Erythroblast (primary cell): Measurements from ENCODE around the gene ARL17B.
"Not testable (repeated sequence)": the region's sequence is repeated elsewhere in the genome, so short reads cannot be mapped to it uniquely, and the experiment has no call there.

ENCODE experiments used
- DNase-seq, 2 experiments: peaks; one replicate each; lab custom pipeline; 2025; lab: John Stamatoyannopoulos, UW

Gene ARL17B

DNA sequence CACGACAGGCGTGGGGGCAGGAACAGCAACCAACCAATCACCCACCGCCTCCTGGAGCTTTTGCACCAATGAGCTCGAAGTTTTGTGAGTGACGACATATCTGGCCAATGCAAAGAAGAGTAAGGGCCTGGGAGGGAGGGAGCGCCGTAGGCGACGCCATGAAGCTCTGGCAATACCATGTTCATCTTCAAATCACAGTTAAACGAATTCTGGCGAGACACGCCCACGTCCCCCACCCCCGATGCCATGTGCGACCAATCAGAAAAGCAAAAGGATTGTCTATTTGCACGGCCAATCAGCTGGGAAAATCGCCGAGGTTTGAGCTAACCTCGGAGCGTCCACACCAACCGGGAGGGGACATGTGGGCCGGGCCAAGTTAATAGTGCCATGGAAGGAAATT is at the start of gene ARL17B:
ARL17B (minus strand) TSS at position 12 of the 400 bp plus-strand sequence. CDS start 3,369 bp downstream, outside the sequence.
- DNase-seq: not testable (repeated sequence)

DNA sequence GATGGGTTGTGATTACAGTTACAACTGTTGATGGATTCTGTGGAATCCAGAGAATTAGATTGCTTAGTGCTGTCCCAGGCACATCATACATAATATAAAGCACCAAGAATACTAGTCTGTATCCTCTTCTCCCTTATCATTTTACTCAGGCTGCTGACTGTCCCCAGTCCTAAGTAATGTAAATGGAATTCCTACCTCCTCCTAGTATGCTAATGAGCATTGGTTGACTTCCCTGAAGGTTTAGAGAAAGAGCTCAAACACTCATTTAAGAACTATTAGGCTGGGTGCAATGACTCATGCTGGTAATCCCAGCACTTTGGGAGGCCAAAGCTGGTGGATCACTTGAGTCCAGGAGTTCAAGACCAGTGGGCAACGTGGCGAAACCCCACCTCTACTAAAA is 48.3 kb upstream of the ARL17B start:
- not testable (repeated sequence) for DNase-seq

DNA sequence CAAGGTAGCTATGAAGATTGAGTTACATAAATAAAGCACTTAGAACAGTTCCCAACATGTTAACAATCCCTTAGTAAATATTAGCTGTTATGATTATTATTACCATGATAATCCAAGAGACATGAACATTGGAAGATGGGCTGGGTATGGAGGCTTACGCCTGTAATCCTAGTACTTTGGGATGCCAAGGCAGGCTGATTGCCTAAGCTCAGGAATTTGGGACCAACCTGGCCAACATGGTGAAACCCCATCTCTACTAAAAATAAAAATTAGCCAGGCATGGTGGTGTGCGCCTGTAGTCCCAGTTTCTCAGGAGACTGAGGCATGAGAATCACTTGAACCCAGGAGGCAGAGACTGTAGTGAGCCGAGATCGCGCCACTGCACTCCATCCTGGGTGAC is 45.6 kb upstream of the ARL17B start:
- DNase-seq: not testable (repeated sequence)

DNA sequence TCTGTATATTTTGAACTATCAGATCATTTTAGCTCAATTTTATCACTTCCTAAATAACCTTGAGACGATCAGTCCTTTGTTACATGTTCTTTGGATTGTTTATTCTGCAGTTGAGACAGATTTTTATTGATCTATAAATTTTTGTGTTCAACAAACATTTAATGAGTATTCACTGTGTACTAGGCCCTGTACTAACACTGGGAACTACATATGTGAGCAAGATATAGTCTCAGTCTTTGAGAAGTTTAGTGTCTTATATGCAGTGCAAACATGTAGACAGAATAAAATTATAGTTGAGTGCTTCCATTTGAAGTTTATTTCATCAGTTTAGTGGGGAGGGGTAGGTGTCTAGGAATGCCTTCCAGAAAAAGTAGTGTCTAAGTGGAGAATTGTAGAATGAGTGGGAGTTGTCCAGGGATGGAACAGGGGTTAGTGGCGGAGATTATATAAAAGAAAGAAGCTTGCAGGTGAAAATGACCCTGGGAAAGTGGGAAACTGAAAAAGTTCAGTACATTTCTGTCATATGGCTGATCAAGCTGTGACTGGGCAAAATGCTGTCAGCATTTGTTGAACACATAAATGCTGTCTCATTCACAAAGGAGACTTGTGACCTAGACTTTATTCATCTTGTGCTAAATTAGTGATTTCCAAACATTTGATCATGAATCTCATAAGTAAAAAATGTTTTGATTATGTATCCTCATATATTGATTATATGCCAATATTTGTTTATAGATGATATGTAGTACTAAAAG is 39.6 kb upstream of the ARL17B start:
- DNase-seq: not testable (repeated sequence)

DNA sequence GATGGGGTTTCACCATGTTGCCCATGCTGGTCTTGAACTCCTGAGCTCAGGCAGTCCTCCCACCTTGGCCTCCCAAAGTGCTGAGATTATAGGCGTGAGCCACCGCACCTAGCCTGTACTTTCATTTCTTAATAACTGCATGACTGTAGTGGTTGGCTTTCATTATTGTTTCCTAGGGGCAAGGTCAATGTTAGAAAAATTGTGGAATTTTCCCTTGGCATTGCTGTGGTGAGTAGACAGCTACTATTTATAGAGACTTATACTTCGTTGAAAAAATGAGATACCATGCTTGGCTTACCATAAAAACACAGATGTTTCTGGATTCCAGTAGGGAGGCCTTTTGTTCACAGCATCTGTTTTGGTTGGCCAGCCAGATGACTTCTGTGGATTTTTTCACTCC is 39.0 kb upstream of the ARL17B start:
- DNase-seq: not testable (repeated sequence)

DNA sequence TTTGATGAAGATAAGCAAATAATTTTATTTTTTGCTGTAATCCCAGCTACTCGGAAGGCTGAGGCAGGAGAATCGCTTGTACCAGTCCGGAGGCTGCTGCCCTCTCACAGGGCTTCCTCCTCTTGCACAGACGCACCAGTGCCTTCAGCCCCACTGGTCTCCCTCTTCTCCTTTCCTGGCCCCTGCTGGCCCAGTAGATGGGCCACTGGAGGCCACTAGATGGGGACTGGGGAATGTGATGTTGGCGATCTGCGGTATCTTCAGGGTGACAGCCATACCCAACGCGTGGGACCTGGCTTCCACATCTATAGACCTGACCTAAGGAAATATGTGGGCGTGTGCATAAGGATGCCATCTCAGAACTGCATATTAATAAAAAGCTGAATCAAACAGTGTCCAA is 38.4 kb upstream of the ARL17B start:
- not testable (repeated sequence) for DNase-seq

DNA sequence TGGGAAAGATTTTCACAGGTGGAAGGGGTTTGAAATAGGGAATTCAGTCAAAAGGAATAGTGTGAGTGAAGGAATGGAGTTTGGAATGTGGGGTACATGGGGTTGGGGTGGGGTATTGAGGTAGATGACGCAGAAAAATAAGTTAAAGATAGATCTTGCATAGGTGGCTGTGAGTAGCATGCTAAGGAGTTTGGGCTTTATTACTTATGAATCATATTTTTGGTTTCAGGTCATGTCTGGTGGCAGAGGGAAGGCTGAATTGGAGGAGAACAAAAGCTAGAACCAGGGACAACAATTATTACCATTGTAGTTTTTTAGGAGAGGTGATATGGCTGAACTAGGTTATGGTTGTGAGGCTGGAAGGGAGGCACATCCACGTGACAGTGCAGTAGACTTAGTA is 34.7 kb upstream of the ARL17B start:
- not testable (repeated sequence) for DNase-seq

DNA sequence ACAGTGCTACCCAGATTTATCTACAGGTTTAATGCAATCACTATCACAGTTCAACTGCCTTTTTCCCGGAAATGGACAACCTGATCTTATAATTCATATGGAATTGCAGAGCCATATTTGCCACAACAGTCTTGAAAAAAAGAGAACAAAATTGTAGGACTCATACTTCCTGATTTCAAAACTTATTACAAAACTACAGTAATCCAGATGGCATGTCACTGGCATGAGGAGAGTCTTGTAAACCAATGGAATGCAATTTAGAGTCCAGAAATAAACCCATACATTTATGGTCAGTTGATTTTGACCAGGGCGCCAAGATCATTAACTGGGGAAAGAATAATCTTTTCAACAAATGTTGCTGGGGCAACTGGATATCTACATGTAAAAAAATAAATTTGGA is 32.1 kb upstream of the ARL17B start:
- DNase-seq: not testable (repeated sequence)

DNA sequence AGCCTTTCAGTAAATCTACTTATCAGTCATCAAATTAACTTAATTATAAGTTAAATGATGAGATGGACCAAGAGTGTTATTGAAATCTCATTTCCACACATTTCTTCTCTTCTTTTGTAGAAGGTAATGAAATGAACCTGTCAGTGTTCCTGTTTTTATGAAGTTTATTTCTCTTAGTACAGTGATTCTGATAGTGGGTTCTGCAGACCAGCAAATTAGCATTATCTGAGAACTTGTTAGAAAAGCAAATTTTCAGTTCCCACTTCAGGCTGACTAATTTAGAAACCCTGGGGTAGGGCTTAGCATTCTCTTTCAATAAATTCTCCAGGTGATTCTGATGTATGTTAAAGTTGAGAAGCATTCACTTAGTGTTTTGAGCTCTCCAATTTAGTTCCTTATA is 23.9 kb upstream of the ARL17B start:
- not testable (repeated sequence) for DNase-seq

DNA sequence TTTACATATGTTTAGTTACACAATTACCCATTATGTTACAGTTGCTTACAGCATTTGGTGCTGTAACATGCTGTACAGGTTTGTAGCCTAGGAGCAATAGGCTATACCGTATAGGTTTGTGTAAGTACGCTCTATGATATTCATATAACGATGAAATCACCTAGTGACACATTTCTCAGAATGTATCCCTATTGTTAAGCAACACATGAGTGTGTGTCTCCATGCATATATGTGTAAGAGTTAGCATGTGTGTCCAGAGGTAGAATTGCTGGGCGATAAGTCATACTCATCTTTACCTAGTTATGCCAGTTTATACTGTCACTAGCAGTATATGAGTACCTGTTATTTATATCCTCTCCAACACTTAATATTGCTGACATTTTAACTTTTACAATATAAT is 21.6 kb upstream of the ARL17B start:
- DNase-seq: not testable (repeated sequence)

DNA sequence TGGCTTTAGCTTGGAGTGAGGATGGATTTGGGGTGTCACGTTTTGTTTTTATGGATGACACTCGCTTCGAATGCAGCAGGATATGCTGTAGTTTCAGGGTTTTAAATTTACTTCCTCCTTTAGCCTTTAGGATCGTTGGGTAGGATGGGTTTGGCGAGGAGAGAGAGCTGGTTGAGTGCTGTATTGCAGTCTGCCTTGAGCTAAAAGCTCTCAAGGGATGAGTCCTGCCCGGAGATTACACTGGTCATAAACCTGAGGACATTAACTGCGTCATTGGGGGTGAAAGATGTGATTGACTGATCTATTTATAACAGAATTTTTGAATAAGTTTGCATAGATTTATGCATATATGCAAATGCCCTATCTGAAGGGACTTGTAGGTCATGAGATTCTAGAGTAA is 11.9 kb upstream of the ARL17B start:
- not testable (repeated sequence) for DNase-seq

DNA sequence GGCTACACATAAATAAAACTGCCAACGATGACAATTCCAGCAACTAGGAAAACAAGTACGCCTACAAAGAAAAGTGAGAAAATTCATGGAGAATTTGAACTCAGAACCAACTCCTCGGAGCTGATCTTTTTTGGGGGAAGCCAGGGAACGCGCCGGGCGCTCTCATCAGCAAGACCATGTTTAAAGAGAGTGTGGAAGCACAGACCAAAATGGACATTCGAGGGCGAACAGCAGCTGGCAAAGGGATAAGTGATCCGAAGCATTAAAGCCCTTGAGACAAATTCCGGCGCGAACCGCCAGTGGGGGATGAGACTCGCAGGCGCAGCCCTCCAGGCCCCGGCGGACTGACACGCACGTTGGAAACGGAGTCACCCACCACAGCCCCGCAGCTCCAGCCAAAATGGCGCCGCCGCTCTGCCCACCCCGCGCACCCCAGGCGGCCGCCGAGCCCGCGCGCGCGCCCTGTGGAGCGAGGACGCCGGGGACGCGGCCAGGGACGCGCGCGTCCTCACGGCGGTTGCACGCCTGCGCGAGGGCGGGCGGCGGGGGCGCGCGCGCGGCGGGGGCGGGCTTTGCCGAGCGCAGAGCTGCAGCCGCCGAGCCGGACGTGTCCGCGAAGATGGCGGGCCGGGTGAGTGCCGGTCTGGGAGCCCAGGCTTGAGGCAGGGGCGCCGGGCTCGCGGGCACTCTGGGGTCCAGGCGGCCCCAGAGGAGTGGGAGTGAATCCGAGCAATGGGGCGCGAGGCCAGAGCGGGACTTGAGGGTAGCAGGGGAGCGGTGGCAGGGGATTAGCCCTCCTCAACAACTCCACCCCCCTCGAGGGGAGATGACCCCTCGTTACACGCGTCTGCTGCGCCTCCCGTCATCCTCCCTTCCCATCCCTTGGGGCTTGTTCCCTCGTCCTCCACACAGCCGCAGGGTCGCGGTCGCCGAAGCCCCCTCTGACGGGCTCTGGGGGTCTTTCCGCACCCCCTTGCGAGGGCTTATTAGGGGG is 11.0 kb upstream of the ARL17B start:
- not testable (repeated sequence) for DNase-seq

DNA sequence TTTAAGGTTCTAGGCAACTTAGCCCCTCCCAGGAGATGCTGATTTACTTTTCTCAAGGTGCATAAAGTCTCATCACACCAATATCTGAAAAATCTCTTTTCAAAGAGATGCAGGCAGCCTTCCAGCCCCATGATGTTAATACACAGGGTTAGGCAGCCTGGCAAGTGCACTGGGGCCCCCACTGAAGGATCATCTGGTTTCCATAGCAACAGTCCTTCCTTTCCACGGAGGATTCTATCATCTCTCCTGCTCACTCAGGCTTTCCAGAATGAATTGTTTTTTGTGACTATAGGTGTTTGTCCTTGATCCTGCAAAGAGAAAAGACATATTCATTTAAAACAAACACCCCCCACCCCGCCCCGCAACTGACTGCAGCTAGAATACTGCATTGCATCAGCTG is 6.0 kb upstream of the ARL17B start:
- not testable (repeated sequence) for DNase-seq

DNA sequence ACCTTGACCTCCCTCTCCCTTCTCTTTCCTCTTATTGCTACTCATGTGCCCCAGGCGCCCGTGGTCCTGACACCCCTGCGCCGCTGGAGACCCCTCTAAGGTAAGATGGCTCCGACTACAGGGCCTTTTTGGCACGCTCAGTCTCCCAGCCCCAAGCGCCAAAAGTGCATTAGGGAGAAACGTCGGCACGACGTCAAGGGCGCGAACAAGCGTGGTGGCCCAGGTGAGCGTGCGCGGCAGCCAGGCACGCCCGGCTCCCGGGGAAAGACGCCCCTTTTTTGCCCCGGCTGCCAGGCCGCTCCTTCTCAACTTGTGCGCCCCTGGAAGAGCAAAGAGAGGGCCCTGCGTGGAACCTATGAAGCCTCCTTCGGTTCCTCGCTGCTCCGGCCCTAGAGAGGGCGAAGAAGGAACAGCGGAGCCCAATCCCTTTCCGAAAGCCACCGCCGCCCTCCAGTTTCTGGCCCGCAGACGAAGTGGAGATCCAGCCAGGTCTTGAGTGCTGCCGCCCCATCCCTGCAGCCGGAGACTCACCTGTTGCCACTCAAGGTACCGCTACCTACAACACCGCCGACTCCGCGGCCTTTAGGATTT is 326 bp downstream of the ARL17B start:
- not testable (repeated sequence) for DNase-seq

DNA sequence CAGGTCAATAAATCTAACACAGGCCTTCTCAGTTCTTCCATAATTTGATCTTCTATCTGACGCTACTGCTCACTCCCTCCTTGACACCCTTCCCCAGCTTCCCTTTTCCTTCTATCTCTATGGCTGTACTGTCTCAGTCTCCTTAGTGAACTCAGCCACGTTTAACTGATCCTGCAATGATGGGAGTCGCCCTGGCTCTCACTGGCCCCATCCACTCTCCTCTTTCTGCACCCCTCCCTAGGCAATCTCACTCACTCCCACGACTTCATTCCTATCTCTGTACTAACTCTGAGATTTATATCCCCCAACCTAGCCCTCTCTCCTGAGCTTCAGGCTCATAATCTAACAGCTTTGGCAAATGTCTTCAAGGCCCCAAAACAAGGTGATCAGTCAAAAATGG is 7.7 kb downstream of the ARL17B start:
- not testable (repeated sequence) for DNase-seq

DNA sequence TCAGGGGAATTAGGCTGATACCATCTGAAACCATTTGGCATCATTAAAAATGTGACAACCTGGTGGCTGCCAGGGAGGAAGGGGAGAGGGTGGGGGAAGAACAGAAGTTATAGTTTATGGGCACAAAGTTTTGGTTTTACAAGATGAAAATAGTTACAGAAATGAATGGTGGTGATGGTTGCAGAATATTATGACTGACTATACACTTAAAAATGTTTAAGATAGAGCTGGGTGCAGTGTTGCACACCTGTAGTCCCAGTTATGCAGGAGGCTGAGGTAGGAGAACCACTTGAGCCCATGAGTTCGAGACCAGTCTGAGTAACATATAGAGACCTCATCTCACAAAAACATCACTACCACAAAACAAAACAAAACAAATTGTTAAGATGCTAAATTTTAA is 12.5 kb downstream of the ARL17B start:
- not testable (repeated sequence) for DNase-seq

DNA sequence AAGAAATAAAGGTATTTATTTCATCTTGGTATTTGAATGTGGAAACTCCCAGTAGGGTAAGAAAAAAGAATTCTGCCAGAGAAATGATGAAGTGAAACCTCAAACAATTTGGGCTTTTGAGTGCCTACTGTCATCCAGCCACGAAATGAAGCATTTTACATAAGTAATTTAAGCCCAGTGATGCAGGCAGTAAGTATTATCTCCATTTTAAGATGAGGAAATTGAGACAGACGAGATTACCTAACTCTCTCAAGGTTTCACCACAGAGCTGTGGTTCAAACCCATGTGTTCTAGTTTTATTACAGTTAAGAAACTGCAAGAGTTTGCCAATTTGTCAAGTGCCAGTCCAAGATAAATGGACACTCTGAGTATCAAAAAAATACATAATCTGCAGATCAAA is 13.2 kb downstream of the ARL17B start:
- DNase-seq: not testable (repeated sequence)

DNA sequence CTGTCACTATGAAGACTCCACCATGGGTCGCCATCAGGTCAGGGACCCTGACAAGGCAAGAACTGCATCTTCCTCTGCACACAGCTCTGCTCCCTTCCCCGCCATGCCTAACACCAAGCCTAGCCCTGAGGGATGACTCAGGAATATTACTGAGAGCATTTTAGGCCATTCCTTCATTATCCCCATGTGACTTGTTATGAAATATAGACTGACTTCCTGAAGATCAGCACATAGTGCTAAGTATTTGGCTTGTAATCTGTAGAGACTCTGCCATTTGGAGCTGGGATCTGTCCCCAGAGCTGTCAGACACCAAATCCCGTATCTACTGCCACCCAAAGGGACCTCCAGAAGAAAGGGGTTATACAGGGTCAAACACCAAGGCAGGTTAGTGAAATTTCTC is 19.4 kb downstream of the ARL17B start:
- not testable (repeated sequence) for DNase-seq

DNA sequence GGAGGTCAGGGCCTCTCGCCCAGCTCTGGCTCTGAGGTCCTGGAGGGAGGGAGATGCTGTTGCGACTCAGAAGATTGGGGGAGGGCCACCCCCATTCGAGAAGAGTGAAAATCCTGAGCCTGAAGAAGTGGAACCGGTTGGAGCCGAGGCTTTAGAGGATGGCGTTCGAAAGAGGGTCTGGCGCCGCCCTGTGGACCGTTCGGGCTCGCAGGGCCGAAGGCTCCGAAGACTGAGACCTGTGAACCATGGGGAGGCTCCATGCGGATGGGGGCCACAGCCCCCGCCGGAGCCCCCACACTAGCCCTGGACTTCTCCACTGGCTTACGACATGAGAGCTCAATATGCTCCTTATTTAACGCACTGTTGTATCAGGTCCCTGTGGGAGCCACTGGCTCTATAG is 20.3 kb downstream of the ARL17B start:
- DNase-seq: not testable (repeated sequence)

DNA sequence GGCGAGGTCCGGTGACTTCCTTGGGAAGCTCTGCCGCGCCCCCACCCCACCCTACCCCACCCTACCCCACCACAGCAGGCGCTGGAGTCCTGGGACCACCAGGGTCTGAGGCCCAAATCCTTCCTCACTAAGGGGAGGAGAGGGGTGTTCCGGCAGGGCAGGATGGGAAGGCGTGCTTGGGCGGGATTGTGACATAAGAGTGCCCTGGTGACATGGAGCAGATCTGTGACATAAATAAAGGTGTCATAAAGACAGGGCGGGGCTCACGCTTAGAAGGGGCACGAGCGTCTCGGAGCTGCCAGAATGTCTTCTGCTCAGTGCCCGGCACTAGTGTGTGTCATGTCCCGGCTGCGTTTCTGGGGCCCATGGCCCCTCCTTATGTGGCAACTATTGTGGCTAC is 66.7 kb downstream of the ARL17B start, which contains the start of gene LRRC37A:
LRRC37A (plus strand) TSS at position 301 of the 400 bp plus-strand sequence; CDS start at position 304, 3 bp downstream.
- not testable (repeated sequence) for DNase-seq

DNA sequence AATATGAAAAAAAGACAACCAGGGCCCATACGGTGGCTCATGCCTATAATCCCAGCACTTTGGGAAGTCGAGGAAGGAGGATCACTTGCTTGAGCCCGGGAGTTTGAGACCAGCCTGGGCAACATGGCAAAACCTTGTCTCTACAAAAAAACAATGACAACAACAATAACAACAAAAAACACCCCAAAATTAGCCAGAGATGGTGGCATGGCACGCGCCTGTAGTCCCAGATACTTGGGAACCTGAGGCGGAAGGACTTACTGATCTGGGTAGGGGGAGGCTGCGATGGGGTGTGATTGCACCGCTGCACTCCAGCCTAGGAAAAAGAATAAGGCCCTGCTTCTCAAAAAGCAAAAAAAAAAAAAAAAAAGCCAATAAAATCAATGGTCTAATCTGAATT is 69.9 kb downstream of the ARL17B start:
- not testable (repeated sequence) for DNase-seq
